D721Med (cell line): ENCODE results near the gene ZDHHC14.

ENCODE experiments used
- DNase-seq: peaks from one replicate; pipeline ENCODE4 v3.0.0; 2011; ENCODE audit warnings: low spot score; ENCODE audit not compliant: insufficient read length
- FAIRE-seq: peaks from 2 replicates; lab custom pipeline; 2011; peaks lifted over from hg19 to GRCh38; lab: Jason Lieb, UNC
- TF ChIP-seq, protein P1 (sequence below): IDR thresholded peaks from 2 replicates; pipeline ENCODE4 v1.5.1; 2012; ENCODE audit warnings: mild to moderate bottlenecking, control low read depth; ENCODE audit not compliant: insufficient read depth; ENCODE audit errors: missing control alignments

Gene ZDHHC14

DNA sequence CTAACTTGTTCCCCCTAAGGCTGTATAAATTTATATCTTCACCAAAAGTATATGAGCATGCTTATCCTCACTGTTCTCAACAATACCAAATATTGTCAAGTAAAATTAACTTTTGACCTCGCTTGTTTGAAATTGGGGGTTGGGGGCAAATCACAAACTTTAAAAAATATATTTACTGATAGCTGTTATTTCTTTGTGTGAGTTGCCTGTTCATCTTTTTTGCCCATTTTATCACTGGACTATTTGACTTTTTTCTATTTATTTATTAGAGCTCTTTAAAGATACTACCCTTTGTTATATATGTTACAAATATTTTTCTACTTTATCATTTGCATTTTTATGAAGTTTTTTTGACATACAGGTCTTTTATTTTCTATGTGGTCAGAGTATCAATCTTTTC is 187.7 kb downstream of the ZDHHC14 start:
- no peak for FAIRE-seq
- TF ChIP-seq, protein P1, sequence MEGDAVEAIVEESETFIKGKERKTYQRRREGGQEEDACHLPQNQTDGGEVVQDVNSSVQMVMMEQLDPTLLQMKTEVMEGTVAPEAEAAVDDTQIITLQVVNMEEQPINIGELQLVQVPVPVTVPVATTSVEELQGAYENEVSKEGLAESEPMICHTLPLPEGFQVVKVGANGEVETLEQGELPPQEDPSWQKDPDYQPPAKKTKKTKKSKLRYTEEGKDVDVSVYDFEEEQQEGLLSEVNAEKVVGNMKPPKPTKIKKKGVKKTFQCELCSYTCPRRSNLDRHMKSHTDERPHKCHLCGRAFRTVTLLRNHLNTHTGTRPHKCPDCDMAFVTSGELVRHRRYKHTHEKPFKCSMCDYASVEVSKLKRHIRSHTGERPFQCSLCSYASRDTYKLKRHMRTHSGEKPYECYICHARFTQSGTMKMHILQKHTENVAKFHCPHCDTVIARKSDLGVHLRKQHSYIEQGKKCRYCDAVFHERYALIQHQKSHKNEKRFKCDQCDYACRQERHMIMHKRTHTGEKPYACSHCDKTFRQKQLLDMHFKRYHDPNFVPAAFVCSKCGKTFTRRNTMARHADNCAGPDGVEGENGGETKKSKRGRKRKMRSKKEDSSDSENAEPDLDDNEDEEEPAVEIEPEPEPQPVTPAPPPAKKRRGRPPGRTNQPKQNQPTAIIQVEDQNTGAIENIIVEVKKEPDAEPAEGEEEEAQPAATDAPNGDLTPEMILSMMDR: no peak

DNA sequence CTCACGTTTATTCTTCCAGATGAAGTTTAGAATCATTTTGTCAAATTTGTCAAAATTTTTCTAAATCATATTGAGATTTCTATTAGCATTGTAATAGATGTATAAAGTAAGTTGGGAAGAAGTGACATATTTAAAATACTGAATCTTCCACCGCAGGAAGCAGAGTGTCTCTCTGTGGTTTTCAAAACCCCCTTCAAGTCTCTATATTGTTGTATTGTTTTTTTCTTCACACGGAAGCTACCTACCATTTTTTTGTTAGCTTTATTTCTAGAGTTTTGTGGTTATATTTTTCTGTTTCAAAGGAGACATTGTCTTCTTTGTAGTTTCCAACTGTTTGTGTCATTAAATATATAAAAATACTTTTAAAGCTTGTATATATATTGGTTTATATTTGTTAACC is 188.6 kb downstream of the ZDHHC14 start:
- TF ChIP-seq, protein P1: no peak
- DNase-seq: no peak
- FAIRE-seq: no peak

More for the DNA sequence above, 187.7 kb downstream of the ZDHHC14 start:
- no peak for DNase-seq

DNA sequence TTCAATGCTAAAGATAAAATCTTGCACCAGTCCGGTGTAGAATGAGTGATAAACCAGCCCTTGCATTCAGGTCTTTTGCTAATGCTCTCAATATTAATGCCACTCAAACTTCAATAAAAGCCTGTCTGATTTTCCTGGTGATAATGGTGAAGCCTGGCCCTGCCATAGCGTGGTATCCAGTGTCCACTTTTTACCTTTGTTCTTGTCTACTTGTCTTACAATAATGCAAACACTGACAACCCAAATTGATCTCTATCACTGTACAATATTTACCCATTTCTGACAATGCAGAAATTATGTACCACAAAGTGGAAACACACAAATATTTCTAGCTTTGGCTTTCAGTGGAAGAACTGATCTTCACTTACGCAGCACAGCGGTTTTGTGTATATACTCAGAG is 189.1 kb downstream of the ZDHHC14 start:
- TF ChIP-seq, protein P1: no peak
- no peak for DNase-seq
- FAIRE-seq: no peak

DNA sequence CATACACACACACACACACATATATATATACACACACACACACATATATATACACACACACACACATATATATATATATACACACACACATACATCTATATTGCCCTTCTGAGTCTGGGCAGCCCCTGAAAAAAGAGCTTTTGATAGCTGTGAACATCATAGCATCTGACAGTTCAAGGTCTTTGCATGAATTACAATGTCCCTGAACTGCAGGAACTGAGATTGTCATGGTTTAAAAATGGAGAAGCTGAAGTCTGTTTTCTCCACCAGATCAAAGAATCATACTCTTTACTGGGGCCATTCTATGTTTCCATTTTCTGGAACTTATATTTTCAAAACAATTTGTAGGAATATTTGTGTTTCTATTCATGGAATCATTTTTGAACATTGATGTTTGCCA is 189.8 kb downstream of the ZDHHC14 start:
- FAIRE-seq (peak; percentile 51), DNase-seq (no peak)
- TF ChIP-seq, protein P1: no peak

DNA sequence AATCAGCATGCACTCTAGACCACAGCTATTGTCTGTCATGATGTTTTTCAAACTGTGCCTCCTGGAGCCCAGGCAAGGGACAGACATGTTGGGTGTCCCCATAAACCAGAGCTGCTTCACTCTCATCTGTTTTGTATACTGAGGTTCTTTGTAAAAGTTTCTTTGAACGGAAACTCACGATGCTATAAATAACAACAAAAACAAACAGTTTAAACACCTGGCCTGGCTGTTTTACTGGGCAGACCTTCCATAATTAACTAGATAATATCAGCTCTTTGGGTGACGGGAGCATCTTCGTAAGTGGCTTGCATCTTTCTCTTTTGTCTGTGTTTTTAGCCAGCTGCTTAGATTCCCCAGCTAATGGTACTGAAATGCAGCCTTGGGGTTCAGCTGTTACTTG is 190.3 kb downstream of the ZDHHC14 start:
- TF ChIP-seq, protein P1: no peak
- DNase-seq (no peak), FAIRE-seq (no peak)

DNA sequence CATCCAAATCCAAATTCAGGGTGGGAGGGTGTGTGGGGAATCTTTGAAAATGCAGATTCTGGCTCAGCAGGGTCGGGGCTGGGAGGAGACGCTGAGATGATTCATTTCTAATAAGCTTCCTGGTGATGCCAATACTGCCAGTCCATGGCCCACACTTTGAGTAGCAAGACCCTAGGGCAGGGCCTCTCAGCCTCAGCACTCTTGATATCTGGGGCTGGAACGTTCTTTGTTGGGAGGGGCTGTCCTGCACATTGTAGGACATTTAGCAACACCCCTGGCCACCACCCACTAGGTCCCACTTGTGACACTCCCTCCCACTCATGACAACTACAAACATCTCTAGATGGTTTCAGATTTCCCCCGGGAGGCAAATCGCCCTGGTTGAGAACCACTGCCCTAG is 191.0 kb downstream of the ZDHHC14 start:
- DNase-seq (no peak), FAIRE-seq (no peak)
- TF ChIP-seq, protein P1: no peak

DNA sequence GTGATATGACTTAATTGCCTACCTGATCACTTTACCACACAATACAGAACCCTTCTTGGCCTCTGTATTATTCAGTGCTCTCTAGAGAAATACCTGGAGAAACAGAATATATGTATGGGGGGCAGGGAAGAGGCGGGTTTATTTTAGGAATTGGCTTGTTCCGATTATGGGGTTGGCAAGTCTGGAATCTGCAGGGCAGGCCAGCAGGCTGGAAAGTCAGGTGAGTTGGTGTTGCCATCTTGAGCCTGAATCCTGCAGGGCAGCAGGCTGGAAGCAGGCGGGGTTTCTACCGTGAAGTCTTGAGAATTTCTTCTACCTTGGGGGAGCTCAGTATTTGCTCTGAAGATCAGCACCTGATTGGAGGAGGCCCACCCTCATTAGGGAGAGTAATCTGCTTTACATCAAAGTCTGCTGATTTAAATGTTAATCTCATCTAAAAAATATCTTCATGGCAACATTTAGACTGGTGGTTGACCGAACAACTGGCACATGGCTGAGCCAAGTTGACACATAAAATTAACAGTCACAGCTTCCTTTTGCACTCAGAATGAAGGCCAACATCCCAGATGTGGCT is 193.9 kb downstream of the ZDHHC14 start:
- DNase-seq: no peak
- no peak for FAIRE-seq
- TF ChIP-seq, protein P1: no peak
